Keratinocyte (primary cell): Measurements from ENCODE around the gene PLA2G10.

ENCODE experiments used
- EZH2 ChIP-seq: IDR thresholded peaks from one replicate; pipeline ENCODE4 v1.6.1; 2012; ENCODE audit warnings: inconsistent platforms, mild to moderate bottlenecking, low read length, moderate library complexity
- TF ChIP-seq, protein P1 (sequence below), 3 experiments: IDR thresholded peaks in 1 of 3; conservative IDR thresholded peaks in 1 of 3; optimal IDR thresholded peaks in 1 of 3; 2 replicates in 2 of 3; 3 replicates in 1 of 3; pipeline versions ENCODE3 to v1.5.1; 2011; ENCODE audit warnings: low read length in 3 of 3, mild to moderate bottlenecking in 3 of 3, moderate library complexity in 2 of 3, control low read depth in 1 of 3, inconsistent platforms in 1 of 3; ENCODE audit not compliant: insufficient read depth in 2 of 3; ENCODE audit errors: extremely low read depth in 1 of 3

DNA sequence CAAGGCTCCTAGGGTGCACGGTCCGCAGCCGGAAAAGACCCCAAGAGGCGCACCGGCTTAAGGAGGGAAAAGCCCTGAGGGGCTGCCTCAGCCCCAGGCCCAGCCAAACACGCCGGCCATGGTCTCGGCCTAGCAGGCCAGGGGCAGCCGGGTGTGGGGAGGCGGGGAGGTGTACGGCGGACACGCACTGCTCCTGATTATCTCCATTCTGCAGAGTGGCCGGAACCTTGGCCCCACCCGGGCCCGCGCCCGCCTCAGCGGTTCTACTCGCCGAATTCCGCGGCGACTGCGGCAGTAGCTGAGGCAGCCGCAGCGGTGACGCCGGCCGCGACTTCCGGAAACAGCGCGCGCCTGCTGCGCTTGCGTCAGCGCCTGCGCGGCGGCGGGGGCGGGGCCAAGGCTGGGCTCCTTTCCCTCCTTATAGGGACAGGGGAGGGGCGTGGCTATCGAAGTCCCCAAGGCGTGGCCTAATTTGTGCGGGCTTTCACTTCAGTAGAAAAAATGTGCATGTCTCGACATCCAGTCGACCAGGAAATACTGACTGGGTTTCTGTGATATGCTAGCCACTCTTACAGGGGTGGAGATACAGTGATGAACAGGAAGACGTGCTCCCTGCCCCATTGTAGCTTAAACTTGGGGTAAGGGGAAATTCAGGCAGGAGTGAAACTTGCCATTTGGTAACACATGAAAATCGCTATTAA, 64.0 kb downstream of the PLA2G10 start, which contains the start of gene PARN:
- TF ChIP-seq EZH2: no peak
- TF ChIP-seq, protein P1, sequence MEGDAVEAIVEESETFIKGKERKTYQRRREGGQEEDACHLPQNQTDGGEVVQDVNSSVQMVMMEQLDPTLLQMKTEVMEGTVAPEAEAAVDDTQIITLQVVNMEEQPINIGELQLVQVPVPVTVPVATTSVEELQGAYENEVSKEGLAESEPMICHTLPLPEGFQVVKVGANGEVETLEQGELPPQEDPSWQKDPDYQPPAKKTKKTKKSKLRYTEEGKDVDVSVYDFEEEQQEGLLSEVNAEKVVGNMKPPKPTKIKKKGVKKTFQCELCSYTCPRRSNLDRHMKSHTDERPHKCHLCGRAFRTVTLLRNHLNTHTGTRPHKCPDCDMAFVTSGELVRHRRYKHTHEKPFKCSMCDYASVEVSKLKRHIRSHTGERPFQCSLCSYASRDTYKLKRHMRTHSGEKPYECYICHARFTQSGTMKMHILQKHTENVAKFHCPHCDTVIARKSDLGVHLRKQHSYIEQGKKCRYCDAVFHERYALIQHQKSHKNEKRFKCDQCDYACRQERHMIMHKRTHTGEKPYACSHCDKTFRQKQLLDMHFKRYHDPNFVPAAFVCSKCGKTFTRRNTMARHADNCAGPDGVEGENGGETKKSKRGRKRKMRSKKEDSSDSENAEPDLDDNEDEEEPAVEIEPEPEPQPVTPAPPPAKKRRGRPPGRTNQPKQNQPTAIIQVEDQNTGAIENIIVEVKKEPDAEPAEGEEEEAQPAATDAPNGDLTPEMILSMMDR (optimal IDR thresholded peaks at IDR 0.05 in 1 of 3, IDR thresholded peaks at IDR 0.05 in 1 of 3, conservative IDR thresholded peaks at IDR 0.05 in 1 of 3; ENCODE audit: extremely low read depth in 1 of 3, insufficient read depth in 2 of 3, low read length in 3 of 3): no peak
